Activated CD8-positive, alpha-beta memory T cell treated with anti-CD3 and anti-CD28 coated beads for 4 hours (primary cell): ENCODE results near the gene TSPAN1.
"Not testable (repeated sequence)": the region's sequence is repeated elsewhere in the genome, so short reads cannot be mapped to it uniquely, and the experiment has no call there.

Source experiments
- DNase-seq, 2 donors: peaks; one replicate each; pipeline ENCODE4 v3.0.0-alpha.2; 2020; ENCODE audit warnings: low read depth in 2 of 2

Gene TSPAN1

DNA sequence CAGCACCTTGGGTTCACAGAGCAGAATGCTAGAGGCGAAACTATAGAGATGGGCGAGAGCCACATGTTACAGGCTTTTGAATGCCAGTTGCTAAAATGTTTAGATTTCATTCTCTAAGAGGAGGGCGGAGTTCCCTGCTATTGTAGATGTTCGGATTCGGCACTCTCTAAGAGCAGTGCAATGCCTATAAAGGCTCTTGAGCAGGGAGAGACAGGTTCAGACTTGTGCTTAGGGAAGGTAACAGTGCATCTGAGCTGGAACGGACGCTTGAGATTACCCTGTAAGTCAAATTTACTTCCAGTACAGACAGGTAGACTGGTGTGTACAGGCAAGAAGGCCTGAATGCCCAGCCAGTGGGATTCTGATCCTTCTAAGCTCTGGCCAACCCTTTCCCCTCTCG is 43.6 kb downstream of the TSPAN1 start:
- no peak for DNase-seq

DNA sequence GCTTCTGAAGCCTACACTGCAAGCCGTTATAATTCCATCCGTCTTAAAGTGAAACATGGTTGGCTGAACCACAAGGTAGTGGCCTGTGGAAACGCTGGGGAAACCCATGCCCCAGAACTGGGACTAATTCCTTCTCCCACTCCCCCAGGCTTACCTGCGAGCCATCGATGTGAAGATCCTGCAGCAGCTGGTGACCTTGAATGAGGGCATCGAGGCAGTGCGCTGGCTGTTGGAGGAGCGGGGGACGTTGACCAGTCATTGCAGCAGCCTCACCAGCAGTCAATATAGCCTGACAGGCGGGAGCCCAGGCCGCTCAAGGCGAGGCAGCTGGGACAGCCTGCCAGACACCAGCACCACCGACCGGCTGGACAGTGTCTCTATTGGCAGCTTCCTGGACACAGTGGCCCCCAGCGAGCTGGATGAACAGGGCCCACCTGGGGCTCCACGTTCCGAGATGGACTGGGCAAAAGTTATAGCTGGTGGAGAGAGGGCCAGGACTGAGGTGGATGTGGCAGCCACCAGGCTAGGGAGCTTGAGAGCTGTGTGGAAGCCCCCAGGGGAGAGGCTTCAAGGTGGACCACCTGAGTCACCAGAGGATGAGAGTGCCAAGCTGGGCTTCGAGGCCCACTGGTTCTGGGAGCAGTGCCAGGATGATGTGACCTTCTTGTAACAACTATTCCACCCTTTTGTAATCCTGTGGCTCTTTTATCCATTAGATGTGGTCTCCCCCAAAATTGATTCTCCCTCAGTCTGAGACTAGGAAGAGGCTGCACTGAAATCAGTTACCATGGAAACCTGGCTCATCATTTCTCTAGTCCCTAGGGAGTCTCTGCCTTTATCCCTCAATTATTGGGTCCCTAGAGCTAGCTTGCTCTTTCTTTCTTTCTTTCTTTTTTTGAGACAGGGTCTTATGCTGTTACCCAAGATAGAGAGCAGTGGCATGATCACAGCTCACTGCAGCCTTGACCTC is 44.9 kb downstream of the TSPAN1 start:
- no peak for DNase-seq

DNA sequence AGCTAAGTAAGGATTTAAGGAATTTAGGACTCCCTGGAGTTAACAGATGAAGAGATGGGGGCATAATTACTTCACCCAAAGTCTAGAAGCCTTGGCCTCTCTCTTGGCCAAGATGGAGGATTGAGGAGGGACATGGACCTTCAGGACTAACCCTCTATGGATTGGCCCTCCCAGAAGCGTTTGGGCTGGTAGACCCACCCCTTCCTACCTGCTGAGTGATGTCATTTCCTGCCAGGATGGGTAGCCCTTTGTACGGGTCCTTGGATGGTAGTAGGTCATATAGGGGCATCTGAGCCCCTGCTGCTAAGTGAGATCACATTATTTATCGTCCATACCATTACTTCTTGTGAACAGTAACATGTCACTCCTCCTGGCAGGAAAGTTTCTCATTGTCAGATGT is 45.9 kb downstream of the TSPAN1 start:
- no peak for DNase-seq

DNA sequence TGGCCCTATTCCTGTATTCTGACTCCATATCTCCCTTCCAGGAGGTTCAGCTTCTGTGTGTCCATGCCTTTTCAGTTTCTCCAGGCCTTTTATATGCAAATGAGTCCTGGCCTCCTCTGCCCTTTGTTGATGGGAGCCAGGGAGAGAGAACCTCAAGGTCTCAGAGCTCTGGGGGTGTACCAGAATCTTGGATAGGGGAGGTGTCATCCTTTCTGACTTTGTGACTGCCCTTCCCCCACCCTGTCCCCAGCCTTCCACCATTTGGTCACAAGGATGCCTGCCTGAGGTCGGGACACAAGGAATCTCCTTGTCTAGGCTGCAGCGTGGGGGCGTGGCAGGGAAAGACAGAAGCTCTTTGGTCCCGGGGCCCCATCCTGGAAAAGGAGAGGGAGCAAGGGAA is 46.9 kb downstream of the TSPAN1 start:
- DNase-seq: no peak

DNA sequence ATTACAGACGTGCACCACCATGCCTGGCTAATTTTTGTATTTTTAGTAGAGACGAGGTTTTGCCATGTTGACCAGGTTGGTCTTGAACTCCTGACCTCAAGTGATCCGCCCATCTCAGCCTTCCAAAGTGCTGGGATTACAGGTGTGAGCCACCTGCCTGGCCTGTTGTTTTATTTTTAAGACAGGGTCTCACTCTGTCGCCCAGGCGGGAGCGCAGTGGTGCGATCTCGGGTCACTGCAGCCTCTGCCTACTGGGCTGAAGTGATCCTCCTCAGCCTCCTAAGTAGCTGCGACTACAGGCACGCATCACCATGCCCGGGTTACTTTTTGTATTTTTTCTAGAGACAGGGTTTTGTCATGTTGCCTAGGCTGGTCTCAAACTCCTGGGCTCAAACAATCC is 48.2 kb downstream of the TSPAN1 start:
- not testable (repeated sequence) for DNase-seq

DNA sequence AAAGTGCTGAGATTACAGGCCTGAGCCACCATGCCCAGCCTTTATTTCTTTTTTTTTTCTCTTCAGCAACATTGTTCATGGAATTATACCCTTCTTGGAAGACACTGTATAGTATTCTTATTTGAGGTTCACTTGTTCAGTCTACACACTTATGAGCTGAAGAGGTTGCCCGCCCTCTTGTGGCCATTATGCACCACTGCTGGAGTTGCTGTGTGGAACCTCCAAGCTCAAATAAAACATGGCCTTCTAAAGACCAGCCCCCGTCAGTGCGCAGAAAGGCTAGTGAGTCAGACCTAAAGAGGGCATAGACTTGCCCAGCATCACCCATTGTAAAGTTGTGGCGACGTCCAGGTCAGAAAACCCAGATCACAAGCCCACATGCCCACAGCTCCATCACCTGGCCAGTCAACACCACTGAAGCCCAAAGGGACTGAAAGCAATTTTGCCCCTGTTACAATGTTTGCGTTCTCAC is 48.6 kb downstream of the TSPAN1 start:
- peak; percentile 18 to 31 for DNase-seq

DNA sequence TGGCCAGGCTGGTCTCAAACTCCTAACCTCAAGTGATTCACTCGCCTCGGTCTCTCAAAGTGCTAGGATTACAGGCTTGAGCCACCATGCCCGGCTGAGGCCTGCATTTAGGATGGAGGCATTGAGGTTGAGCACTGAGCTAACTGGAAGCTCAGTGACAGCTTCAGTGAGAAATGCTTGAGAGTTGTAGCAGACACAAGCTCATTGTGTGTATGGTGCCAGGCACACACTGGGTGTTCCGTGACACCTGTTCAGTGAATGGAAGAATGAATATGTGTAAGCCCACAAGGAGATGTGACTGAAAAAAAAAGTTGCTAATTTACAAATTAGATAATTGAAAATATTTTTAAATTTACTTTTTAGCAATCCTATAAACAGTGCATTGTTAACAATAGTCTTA is 50.1 kb downstream of the TSPAN1 start:
- no peak for DNase-seq

DNA sequence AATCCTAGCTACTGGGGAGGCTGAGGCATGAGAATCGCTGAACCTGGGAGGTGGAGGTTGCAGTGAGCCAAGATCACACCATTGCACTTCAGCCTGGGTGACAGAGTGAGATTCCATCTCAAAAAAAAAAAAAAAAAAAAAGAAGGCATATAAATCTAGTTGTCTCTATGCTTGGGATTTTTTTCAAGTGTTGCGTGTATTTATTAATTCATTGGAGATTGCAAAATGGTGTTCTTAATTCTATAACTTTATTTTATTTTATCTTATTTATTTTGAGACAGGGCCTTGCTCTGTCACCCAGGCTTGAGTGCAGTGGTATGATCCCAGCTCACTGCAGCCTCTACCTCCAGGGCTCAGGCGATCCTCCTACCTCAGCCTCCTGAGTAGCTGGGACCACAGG is 56.3 kb downstream of the TSPAN1 start:
- DNase-seq: not testable (repeated sequence)
